Activated naive CD4-positive, alpha-beta T cell treated with Interleukin-2 at 50 U/mL for 16 hours (primary cell): ENCODE data around the gene RMDN3.
A peak's percentile ranks its signal among the peaks of the same experiment; 100 is the strongest.

ENCODE experiments used
- DNase-seq: peaks from one replicate; pipeline ENCODE4 v3.0.0-alpha.2; 2020

The RMDN3 gene

GRCh38 chr15:40754883-40755811 is at the start of gene RMDN3:
TSS of gene RMDN3 (minus strand) at chr15:40755254. CDS start at chr15:40754783, 471 bp downstream.
- peak; percentile 93 for DNase-seq

GRCh38 chr15:40803688-40804087 is 48.6 kb upstream of the RMDN3 start:
- DNase-seq, result no peak

GRCh38 chr15:40803076-40803475 is 48.0 kb upstream of the RMDN3 start:
- DNase-seq, result no peak

- no peak for DNase-seq
Observed at GRCh38 chr15:40799523-40799922, 44.5 kb upstream of the RMDN3 start.

- DNase-seq, result no peak
Observed at GRCh38 chr15:40796512-40796911, 41.5 kb upstream of the RMDN3 start.

DNA sequence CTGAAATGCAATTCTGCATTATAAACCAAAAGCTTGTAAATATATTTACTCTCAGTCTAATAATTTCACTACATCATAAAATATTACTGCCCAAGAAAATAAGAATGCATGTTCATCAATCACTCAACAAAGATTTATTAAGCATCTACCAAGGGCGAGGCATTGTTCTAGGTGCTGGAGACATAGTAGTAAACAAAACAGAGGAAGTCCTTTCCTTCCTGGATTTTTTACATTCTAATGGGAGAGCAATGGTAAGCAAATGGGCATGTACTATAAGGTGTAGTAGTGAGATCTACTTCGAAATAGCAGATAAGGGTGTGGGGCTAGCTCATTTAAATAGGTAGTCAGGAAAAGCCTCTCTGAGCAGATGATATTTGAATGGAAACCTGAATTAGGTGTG is 41.0 kb upstream of the RMDN3 start:
- DNase-seq, result no peak

DNA sequence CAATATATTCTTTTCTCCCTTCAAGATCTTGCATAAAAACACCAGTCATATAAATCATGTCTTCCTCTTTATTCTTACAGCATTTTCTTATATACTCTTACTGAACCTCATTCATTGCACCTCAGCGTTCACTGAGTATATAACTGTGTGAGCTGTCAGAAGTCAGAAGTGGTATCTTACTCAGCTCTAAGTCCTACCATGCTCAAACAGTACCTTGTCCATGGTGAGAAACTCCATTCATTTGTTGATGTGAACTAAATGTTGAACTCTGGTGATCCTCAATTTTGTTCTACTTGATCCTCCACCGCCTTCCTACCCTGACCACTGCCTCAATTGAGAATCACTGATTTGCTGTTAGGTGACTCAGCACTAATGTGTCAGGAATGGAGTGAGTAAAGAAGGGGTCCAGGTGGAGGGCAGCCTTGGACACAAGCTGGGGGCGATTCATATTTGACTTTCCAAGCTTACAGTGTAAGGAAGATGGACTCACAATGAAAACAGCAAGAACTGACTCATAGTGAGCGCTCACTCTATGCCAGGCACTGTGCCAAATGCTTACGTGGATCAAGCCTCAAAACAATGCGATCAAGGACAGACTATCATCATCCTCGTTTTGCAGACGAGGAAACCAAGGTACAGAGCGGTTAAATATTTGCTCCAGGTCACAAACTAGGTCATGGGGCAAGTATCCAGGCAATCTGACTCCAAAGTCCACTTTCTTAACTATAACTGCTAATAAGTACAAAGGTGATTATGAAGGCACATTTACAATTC is 38.3 kb upstream of the RMDN3 start:
- peak; percentile 38 for DNase-seq

DNA sequence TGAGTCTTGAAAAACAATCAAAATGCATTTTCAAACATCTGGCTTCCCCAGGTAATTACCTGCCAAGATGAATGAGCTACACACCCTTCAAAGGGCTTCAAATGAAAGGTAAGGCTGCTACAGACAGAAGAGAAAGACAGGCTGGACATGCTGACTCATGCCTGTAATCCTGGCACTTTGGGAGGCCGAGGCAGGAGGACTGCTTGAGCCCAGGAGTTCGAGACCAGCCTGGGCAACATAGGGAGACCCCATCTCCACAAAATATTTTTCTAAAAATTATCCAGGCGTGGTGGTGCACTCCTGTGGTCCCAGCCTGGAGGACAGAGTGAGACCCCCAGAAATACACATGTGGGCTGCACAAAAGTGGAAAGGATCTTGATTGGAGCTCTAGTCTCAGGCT is 37.3 kb upstream of the RMDN3 start:
- no peak for DNase-seq

DNA sequence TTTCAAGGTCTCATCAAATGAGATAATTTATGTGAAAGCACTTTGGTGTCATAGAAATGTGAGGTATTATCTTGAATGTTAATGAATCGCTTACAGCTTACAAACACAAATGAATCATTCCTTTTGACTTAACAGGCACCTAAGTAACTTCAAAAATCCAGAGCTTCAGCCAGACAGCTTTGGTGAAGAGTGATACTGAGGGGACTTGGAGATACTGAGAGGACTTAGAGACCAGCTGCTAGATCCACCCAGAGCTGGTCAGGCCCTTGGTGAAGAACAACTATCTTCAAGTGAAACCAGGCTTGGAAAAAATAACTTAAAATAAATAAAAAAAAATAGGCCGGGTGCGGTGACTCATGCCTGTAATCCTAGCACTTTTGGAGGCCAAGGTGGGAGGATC is 35.7 kb upstream of the RMDN3 start:
- no peak for DNase-seq

GRCh38 chr15:40789999-40790398 is 34.9 kb upstream of the RMDN3 start:
- no peak for DNase-seq

GRCh38 chr15:40789119-40789518 is 34.1 kb upstream of the RMDN3 start:
- DNase-seq, result no peak

- no peak for DNase-seq
Observed at GRCh38 chr15:40787991-40788390, 32.9 kb upstream of the RMDN3 start.

- peak; percentile 71 for DNase-seq
Observed at GRCh38 chr15:40787344-40787841, 32.3 kb upstream of the RMDN3 start.

- DNase-seq, result no peak
Observed at GRCh38 chr15:40785814-40786213, 30.8 kb upstream of the RMDN3 start.

- no peak for DNase-seq
Observed at GRCh38 chr15:40785164-40785563, 30.1 kb upstream of the RMDN3 start.

- peak; percentile 82 for DNase-seq
Observed at GRCh38 chr15:40782609-40783227, 27.7 kb upstream of the RMDN3 start.

DNA sequence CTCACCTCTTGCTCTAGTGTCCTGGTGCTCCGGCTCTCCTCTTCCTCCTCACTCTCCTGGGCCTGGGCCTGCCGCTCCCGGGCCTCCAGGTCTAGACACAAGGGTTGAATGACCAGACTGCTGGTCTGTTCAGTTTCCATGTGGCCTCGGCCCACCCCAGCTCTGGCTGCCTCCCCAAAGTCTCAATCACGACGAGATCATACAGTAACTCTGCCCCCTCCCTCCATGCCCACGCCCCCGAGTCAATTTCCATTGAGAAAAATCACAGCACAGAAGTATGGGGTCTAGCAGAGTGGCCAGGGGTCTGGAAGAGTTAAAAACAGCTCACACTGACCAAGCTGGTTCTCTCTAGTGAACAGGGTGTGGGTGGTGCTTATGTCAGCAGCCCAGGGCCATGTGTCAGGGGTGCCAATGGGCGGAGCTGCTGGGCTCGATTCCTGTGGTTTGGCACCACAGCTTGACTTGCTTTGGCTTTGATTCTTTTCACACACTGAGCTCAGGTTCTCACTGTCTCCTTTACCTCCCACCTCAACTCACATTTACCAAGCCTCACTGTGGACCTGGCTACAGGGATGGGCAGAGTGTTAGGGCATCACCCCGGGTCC is 21.6 kb upstream of the RMDN3 start:
- DNase-seq, result peak; percentile 39

DNA sequence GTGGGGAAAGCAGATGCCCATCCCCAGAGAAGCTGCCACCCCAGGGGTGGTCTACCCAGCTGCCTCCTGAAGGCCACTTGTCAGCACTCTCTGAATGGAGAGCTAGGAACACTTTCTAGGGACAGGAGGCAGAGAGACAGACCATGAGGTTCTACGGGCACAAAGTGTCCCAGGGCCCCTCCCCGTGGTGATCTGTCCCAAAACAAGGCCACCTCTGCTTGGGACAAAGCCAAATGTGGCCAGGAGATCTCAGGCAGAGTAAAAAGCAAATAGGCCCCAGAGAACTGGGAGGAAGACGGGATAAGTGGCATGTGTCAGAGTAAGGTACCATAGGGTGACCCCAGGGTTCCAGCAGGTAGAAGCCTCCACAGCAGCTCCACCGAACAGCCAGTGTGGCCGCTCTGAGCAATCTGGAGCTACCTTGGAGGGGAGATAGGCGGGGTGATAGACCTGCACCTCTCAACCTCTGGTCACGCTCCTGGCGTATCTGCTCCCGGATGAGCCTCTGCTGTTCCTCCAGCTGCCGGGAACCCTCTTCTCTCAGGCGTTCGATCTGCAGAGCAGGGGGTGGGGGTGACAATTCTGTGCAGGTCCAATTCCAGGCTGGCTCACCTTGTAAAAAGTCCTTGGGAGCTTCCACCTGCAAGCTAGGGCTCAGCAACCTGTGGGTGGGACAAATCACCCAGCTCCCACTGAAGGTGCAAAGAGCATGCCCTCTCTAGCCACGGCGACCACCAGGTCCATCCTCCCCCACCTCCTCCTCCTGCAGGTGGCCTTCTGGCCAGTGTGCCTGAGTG is 20.9 kb upstream of the RMDN3 start:
- DNase-seq, result no peak

DNA sequence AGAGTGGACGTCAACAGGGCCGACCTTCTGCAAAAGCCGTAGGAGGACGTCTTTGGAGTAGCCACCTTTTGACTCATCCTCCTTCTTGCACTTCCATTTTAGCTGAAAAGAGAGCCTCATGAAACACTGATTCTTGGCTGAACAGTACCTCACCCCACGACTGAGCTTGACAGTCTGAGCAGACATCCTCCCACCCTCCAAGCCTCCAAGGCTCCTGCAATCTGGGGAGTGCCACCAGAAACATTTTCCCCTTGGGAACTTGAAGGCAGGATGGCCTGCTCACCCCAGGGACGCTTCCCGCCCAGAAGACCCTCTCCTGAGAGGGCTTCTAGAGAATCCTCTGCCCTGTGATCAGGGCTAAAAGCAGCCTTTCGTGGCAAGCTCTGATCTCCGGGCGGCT is 20.0 kb upstream of the RMDN3 start:
- no peak for DNase-seq

- DNase-seq, result no peak
Observed at GRCh38 chr15:40773902-40774301, 18.8 kb upstream of the RMDN3 start.

DNA sequence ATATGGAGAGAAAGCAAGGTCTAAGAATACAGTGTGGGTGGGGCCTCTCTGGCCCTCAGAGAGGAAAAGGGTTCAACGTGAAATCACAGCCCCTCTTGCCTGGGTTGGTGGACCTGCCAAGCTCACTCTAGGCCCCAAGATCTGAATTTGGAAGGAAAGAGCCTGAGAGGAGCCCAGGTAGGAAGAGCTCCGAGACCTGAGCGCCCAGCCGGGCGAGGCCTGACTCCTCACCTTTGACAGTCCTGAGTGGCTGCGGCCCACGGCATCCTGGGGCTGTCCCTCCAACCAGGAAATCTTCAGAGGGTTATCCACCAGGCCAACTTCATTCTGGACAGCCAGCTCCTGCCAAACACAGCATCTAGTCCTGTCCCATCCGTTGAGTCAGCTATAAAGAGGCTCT is 18.4 kb upstream of the RMDN3 start:
- DNase-seq, result no peak

GRCh38 chr15:40772014-40772413 is 17.0 kb upstream of the RMDN3 start:
- DNase-seq, result no peak
